GM18861 (cell line): ENCODE measurements around the gene AAR2.

Experiments used
- ATAC-seq: cut with Tn5 transposase; IDR thresholded peaks from one replicate; pipeline ENCODE4 v1.9.1; 2021; ENCODE audit not compliant: unreplicated experiment

The AAR2 gene

GRCh38 chr20:36259177-36260061 lies 23.1 kb downstream of the AAR2 start:
- no peak for ATAC-seq

GRCh38 chr20:36260316-36260715 lies 24.0 kb downstream of the AAR2 start:
- no peak for ATAC-seq

- no peak for ATAC-seq
These were observed 25.3 kb downstream of the AAR2 start for GRCh38 chr20:36261389-36262105.

- no peak for ATAC-seq
These were observed 26.2 kb downstream of the AAR2 start for GRCh38 chr20:36262440-36262839.

GRCh38 chr20:36264426-36265246 lies 28.4 kb downstream of the AAR2 start:
- ATAC-seq = no peak

- ATAC-seq = no peak
These were observed 29.9 kb downstream of the AAR2 start for GRCh38 chr20:36266189-36266588.

- ATAC-seq = no peak
These were observed 31.5 kb downstream of the AAR2 start for GRCh38 chr20:36267605-36268381.

GRCh38 chr20:36268440-36269342 lies 32.4 kb downstream of the AAR2 start:
- ATAC-seq = no peak

GRCh38 chr20:36269507-36269906 lies 33.2 kb downstream of the AAR2 start:
- ATAC-seq = no peak

GRCh38 chr20:36270744-36271638 lies 34.7 kb downstream of the AAR2 start:
- no peak for ATAC-seq

- no peak for ATAC-seq
These were observed 35.6 kb downstream of the AAR2 start for GRCh38 chr20:36271639-36272546.

GRCh38 chr20:36272547-36273220 lies 36.4 kb downstream of the AAR2 start:
- ATAC-seq = no peak

GRCh38 chr20:36273414-36274180 lies 37.3 kb downstream of the AAR2 start:
- ATAC-seq = no peak

GRCh38 chr20:36274181-36274841 lies 38.0 kb downstream of the AAR2 start:
- ATAC-seq = no peak

GRCh38 chr20:36275011-36275410 lies 38.7 kb downstream of the AAR2 start:
- no peak for ATAC-seq
